SK-N-SH treated with all-trans-retinoic acid at 6 μM for 48 hours (cell line): Measurements from ENCODE around the gene OAF.

ENCODE experiments used
- ATAC-seq: fragments of 200-7000 bp; cut with Tn5 transposase; 3 replicates; pipeline ENCODE4 v1.9.1; 2020; ENCODE audit warnings: mild to moderate bottlenecking, moderate library complexity
- BACH2 ChIP-seq: fragments of 250-450 bp; sonication (Bioruptor Pico); IDR thresholded peaks from 2 replicates; pipeline ENCODE4 v1.9.0; 2021; ENCODE audit warnings: mild to moderate bottlenecking, borderline replicate concordance
- CSDC2 ChIP-seq: fragments of 250-450 bp; sonication (Bioruptor Pico); IDR thresholded peaks from 2 replicates; pipeline ENCODE4 v1.5.0; 2020; ENCODE audit warnings: mild to moderate bottlenecking, moderate library complexity
- ESRRG ChIP-seq: fragments of 250-450 bp; sonication (Bioruptor Pico); IDR thresholded peaks from 2 replicates; pipeline ENCODE4 v1.6.1; 2021; ENCODE audit warnings: mild to moderate bottlenecking
- GLIS3 ChIP-seq: fragments of 250-450 bp; sonication (Bioruptor Pico); IDR thresholded peaks from 2 replicates; pipeline ENCODE4 v1.5.0; 2020; ENCODE audit warnings: mild to moderate bottlenecking, moderate library complexity
- PPARA ChIP-seq: fragments of 250-450 bp; sonication (Bioruptor Pico); IDR thresholded peaks from 2 replicates; pipeline ENCODE4 v1.5.0; 2020; ENCODE audit warnings: mild to moderate bottlenecking, borderline replicate concordance
- RARB ChIP-seq: fragments of 250-450 bp; sonication (Bioruptor Pico); IDR thresholded peaks from 2 replicates; pipeline ENCODE4 v1.8.0; 2021; ENCODE audit warnings: mild to moderate bottlenecking, moderate library complexity
- SNAI2 ChIP-seq: fragments of 250-450 bp; sonication (Bioruptor Pico); IDR thresholded peaks from 2 replicates; pipeline ENCODE4 v1.5.0; 2020; ENCODE audit warnings: mild to moderate bottlenecking, moderate library complexity
- TOX ChIP-seq: fragments of 250-450 bp; sonication (Bioruptor Pico); IDR thresholded peaks from 2 replicates; pipeline ENCODE4 v1.8.0; 2021; ENCODE audit warnings: mild to moderate bottlenecking, moderate library complexity, borderline replicate concordance
- ZC3H10 ChIP-seq: fragments of 250-450 bp; sonication (Bioruptor Pico); IDR thresholded peaks from 2 replicates; pipeline ENCODE4 v1.5.1; 2021; ENCODE audit warnings: mild to moderate bottlenecking, moderate library complexity
- ZFP3 ChIP-seq: fragments of 250-450 bp; sonication (Bioruptor Pico); IDR thresholded peaks from 2 replicates; pipeline ENCODE4 v1.5.0; 2020; ENCODE audit warnings: mild to moderate bottlenecking, moderate library complexity
- ZFP30 ChIP-seq: fragments of 450-650 bp; formaldehyde crosslinking; IDR thresholded peaks from 2 replicates; pipeline ENCODE4 v1.5.0; 2022; ENCODE audit warnings: mild to moderate bottlenecking, moderate library complexity
- ZNF565 ChIP-seq: fragments of 450-650 bp; formaldehyde crosslinking; conservative IDR thresholded peaks from 2 replicates; pipeline ENCODE4 v1.5.0; 2020; ENCODE audit warnings: low read depth, mild to moderate bottlenecking, moderate library complexity
- ZNF70 ChIP-seq: fragments of 450-650 bp; formaldehyde crosslinking; IDR thresholded peaks from 2 replicates; pipeline ENCODE4 v1.5.0; 2020; ENCODE audit warnings: mild to moderate bottlenecking, moderate library complexity
- ZNF8 ChIP-seq: fragments of 450-650 bp; formaldehyde crosslinking; IDR thresholded peaks from 2 replicates; pipeline ENCODE4 v1.5.0; 2020; ENCODE audit warnings: mild to moderate bottlenecking, moderate library complexity
- TF ChIP-seq, protein P1 (sequence below): fragments of 250-450 bp; sonication (Bioruptor Pico); IDR thresholded peaks from 2 replicates; pipeline ENCODE4 v1.5.1; 2020; ENCODE audit warnings: low read depth, mild to moderate bottlenecking, moderate library complexity
- TF ChIP-seq, protein P2 (sequence below): fragments of 250-450 bp; sonication (Bioruptor Pico); IDR thresholded peaks from 2 replicates; pipeline ENCODE4 v1.8.0; 2020; ENCODE audit warnings: mild to moderate bottlenecking, moderate library complexity, borderline replicate concordance
- TF ChIP-seq, protein P3 (sequence below): fragments of 250-450 bp; sonication (Bioruptor Pico); IDR thresholded peaks from 2 replicates; pipeline ENCODE4 v1.5.0; 2020; ENCODE audit warnings: mild to moderate bottlenecking, moderate library complexity
- TF ChIP-seq, protein P4 (sequence below): fragments of 250-450 bp; sonication (Bioruptor Pico); IDR thresholded peaks from 2 replicates; pipeline ENCODE4 v1.5.1; 2021; ENCODE audit warnings: mild to moderate bottlenecking, moderate library complexity
- TF ChIP-seq, protein P5 (sequence below): fragments of 250-450 bp; sonication (Bioruptor Pico); IDR thresholded peaks from 2 replicates; pipeline ENCODE4 v1.8.0; 2021; ENCODE audit warnings: low read depth, mild to moderate bottlenecking, moderate library complexity, borderline replicate concordance

Gene OAF

DNA sequence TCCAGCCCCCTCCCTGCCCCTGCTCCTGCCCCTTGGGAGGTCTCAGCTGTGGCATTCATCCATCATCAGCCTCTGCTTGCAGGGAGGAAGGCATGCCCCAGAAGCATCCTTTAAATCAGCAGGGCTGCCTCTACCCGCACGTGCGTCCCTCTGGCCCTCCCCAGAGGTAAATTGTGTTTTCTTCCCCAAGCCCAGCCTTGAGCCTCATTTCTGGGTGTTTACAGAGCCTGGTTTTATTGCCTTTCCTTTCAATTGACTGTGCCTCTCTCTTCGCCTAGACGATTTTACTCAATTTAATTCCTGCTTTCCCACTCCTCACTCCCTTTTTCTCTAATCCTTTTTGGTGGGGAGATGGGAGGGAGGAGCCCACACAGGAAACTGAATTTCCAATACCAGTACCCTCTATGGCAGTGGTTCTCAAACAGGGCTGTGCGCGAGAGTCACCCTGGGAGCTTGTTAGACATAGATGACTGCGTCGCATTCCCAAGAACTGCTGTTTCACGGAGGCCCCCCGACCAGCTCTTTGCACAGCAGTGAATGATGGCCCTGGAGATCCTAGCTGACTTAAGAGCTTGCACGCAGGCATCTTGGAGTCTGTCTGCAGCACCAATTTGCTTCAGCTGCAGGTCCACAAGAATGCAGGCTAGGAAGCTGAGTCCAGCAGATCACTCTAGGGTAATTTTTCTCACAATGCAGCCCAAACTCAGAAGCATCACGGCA is 15.1 kb upstream of the OAF start:
- TF ChIP-seq CSDC2 (CRISPR knock-in tag) (no peak), TOX (CRISPR knock-in tag) (no peak)
- no peak for ATAC-seq

DNA sequence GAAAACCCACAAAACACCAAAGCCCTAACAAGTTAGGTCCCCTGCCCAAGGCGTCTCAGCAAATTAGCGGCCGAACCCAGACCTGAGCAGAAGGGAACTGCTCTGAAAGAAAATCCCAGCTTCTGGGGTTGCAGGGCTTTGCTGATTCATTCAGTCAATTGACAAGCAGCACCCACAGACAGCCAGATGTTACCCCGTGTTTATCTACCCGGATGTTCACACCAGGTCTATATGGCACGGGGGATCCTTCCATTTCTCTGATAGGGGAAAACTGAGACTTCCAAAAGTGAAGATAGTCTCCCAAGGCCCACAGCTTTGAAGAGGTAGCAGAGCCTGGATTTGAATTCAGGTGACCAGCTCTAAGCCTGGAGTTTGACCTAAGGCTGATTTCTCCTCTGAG is 14.0 kb upstream of the OAF start:
- TF ChIP-seq TOX (CRISPR knock-in tag) (no peak), SNAI2 (CRISPR knock-in tag) (no peak), PPARA (CRISPR knock-in tag) (no peak), GLIS3 (CRISPR knock-in tag) (no peak), RARB (CRISPR knock-in tag) (no peak), ESRRG (CRISPR knock-in tag) (no peak), ZFP3 (no peak), ZNF8 (no peak), ZNF70 (CRISPR knock-in tag) (no peak), ZNF565 (no peak), CSDC2 (CRISPR knock-in tag) (no peak), ZC3H10 (CRISPR knock-in tag) (no peak), BACH2 (CRISPR knock-in tag) (no peak)
- TF ChIP-seq, protein P1, sequence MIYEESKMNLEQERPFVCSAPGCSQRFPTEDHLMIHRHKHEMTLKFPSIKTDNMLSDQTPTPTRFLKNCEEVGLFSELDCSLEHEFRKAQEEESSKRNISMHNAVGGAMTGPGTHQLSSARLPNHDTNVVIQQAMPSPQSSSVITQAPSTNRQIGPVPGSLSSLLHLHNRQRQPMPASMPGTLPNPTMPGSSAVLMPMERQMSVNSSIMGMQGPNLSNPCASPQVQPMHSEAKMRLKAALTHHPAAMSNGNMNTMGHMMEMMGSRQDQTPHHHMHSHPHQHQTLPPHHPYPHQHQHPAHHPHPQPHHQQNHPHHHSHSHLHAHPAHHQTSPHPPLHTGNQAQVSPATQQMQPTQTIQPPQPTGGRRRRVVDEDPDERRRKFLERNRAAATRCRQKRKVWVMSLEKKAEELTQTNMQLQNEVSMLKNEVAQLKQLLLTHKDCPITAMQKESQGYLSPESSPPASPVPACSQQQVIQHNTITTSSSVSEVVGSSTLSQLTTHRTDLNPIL (CRISPR knock-in tag): no peak
- TF ChIP-seq, protein P2, sequence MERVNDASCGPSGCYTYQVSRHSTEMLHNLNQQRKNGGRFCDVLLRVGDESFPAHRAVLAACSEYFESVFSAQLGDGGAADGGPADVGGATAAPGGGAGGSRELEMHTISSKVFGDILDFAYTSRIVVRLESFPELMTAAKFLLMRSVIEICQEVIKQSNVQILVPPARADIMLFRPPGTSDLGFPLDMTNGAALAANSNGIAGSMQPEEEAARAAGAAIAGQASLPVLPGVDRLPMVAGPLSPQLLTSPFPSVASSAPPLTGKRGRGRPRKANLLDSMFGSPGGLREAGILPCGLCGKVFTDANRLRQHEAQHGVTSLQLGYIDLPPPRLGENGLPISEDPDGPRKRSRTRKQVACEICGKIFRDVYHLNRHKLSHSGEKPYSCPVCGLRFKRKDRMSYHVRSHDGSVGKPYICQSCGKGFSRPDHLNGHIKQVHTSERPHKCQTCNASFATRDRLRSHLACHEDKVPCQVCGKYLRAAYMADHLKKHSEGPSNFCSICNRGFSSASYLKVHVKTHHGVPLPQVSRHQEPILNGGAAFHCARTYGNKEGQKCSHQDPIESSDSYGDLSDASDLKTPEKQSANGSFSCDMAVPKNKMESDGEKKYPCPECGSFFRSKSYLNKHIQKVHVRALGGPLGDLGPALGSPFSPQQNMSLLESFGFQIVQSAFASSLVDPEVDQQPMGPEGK: no peak
- TF ChIP-seq, protein P3, sequence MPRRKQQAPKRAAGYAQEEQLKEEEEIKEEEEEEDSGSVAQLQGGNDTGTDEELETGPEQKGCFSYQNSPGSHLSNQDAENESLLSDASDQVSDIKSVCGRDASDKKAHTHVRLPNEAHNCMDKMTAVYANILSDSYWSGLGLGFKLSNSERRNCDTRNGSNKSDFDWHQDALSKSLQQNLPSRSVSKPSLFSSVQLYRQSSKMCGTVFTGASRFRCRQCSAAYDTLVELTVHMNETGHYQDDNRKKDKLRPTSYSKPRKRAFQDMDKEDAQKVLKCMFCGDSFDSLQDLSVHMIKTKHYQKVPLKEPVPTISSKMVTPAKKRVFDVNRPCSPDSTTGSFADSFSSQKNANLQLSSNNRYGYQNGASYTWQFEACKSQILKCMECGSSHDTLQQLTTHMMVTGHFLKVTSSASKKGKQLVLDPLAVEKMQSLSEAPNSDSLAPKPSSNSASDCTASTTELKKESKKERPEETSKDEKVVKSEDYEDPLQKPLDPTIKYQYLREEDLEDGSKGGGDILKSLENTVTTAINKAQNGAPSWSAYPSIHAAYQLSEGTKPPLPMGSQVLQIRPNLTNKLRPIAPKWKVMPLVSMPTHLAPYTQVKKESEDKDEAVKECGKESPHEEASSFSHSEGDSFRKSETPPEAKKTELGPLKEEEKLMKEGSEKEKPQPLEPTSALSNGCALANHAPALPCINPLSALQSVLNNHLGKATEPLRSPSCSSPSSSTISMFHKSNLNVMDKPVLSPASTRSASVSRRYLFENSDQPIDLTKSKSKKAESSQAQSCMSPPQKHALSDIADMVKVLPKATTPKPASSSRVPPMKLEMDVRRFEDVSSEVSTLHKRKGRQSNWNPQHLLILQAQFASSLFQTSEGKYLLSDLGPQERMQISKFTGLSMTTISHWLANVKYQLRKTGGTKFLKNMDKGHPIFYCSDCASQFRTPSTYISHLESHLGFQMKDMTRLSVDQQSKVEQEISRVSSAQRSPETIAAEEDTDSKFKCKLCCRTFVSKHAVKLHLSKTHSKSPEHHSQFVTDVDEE (CRISPR knock-in tag): no peak
- TF ChIP-seq, protein P4, sequence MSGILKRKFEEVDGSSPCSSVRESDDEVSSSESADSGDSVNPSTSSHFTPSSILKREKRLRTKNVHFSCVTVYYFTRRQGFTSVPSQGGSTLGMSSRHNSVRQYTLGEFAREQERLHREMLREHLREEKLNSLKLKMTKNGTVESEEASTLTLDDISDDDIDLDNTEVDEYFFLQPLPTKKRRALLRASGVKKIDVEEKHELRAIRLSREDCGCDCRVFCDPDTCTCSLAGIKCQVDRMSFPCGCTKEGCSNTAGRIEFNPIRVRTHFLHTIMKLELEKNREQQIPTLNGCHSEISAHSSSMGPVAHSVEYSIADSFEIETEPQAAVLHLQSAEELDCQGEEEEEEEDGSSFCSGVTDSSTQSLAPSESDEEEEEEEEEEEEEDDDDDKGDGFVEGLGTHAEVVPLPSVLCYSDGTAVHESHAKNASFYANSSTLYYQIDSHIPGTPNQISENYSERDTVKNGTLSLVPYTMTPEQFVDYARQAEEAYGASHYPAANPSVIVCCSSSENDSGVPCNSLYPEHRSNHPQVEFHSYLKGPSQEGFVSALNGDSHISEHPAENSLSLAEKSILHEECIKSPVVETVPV (CRISPR knock-in tag): no peak
- TF ChIP-seq, protein P5, sequence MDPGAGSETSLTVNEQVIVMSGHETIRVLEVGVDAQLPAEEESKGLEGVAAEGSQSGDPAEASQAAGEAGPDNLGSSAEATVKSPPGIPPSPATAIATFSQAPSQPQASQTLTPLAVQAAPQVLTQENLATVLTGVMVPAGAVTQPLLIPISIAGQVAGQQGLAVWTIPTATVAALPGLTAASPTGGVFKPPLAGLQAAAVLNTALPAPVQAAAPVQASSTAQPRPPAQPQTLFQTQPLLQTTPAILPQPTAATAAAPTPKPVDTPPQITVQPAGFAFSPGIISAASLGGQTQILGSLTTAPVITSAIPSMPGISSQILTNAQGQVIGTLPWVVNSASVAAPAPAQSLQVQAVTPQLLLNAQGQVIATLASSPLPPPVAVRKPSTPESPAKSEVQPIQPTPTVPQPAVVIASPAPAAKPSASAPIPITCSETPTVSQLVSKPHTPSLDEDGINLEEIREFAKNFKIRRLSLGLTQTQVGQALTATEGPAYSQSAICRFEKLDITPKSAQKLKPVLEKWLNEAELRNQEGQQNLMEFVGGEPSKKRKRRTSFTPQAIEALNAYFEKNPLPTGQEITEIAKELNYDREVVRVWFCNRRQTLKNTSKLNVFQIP (CRISPR knock-in tag): no peak
- ATAC-seq: no peak

DNA sequence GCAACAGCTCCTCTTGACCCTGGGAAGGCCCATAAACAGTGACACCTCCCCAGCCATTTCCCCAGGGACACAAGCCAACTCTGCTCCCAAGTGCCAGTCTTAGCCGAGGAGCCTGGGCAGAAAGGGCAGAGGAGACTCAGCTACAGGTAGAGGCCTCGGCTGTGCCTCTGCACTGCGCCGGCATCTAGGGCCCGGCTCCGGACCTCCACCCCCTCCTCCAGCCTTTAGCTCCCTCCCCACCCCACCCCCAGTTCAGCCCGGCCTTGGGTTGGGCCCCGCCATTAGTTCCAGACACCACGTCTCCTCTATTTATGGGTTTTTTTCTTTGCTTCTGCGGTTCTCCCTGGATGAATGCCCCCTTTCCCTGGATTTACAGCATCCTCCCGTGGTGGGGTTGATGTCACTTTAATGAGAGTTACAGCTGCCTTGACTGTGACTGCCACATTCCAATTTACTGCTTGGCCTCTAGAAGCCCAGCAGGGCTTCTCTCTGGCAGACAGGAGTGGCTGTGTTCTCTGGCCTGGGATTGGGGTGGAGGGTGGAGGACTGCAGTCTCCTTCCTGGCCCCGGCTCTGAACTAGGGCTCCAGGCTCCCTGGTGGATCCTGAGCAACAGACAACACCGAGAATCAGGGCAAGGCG is 13.5 kb upstream of the OAF start:
- no peak for ATAC-seq
- TF ChIP-seq, protein P4 (CRISPR knock-in tag): no peak
- no peak for TF ChIP-seq SNAI2 (CRISPR knock-in tag)
- no peak for TF ChIP-seq ZFP30 (CRISPR knock-in tag)
- TF ChIP-seq BACH2 (CRISPR knock-in tag): no peak
- TF ChIP-seq, protein P5 (CRISPR knock-in tag): no peak
- no peak for TF ChIP-seq CSDC2 (CRISPR knock-in tag)
- TF ChIP-seq, protein P2: no peak
- no peak for TF ChIP-seq RARB (CRISPR knock-in tag)
- no peak for TF ChIP-seq ZNF8
- TF ChIP-seq, protein P1 (CRISPR knock-in tag): no peak
- no peak for TF ChIP-seq GLIS3 (CRISPR knock-in tag)
- no peak for TF ChIP-seq ZFP3
